GM12878 (cell line): ENCODE results near the gene CGAS. TPM values are rescaled to one million over a fixed set of nuclear protein-coding genes. Genes with fewer than 3 reads are reported as not detected.

Experiments used
- ATAC-seq: fragments of 200-7000 bp; cut with Tn5 transposase; 3 replicates; pipeline ENCODE4 v1.9.1; 2020; ENCODE audit warnings: mild to moderate bottlenecking, moderate library complexity
- BruUV-seq: library from RNA; stranded (reverse); fragments of 400-500 nt; replicated peaks from 2 replicates; lab custom pipeline; 2021; lab: Mats Ljungman, UMichigan
- CTCF ChIA-PET: fragments of 300-600 bp; sonication (Branson Sonifier 250); formaldehyde crosslinking; extraction: SDS; loops from one replicate; lab custom pipeline; 2021; ENCODE audit warnings: inconsistent platforms; lab: Yijun Ruan, JAX
- POLR2A ChIA-PET: fragments of 350-600 bp; formaldehyde crosslinking; extraction: SDS; loops from one replicate; lab custom pipeline; 2021; ENCODE audit warnings: inconsistent platforms; lab: Charles Lee
- RAD21 ChIA-PET: fragments of 300-600 bp; sonication (Branson Sonifier 250); formaldehyde crosslinking; loops from one replicate; lab custom pipeline; 2023; ENCODE audit warnings: antibody characterized with exemption; ENCODE audit not compliant: unreplicated experiment; lab: Charles Lee
- SMC1A ChIA-PET: fragments of 300-600 bp; sonication (Branson Sonifier 250); formaldehyde crosslinking; loops from one replicate; lab custom pipeline; 2023; ENCODE audit not compliant: unreplicated experiment, uncharacterized antibody; lab: Charles Lee
- DNase-seq: peaks from one replicate; pipeline ENCODE4 v3.0.0-alpha.2; 2011; ENCODE audit warnings: low read depth, low spot score
- FAIRE-seq: peaks from 3 replicates; lab custom pipeline; 2011; peaks lifted over from hg19 to GRCh38; lab: Jason Lieb, UNC
- H2AFZ ChIP-seq: 2 replicates; pipeline ENCODE4 v1.6.0; 2011; ENCODE audit warnings: low read depth, low read length, control low read depth; ENCODE audit not compliant: control insufficient read depth
- H3K27ac ChIP-seq: 2 replicates; pipeline ENCODE4 v1.5.1; 2011; ENCODE audit warnings: control low read depth; ENCODE audit not compliant: control insufficient read depth, insufficient read depth
- H3K27me3 ChIP-seq, 2 experiments: replicated peaks in 1 of 2; 2 replicates each; pipeline versions ENCODE4 v1.6.0 to v1.6.1; 2011; ENCODE audit warnings: low read length in 1 of 2; ENCODE audit not compliant: control insufficient read depth in 2 of 2, insufficient read depth in 2 of 2
- H3K36me3 ChIP-seq, 2 experiments: 2 replicates each; pipeline ENCODE4 v1.5.1; 2011; ENCODE audit warnings: low read length in 1 of 2; ENCODE audit not compliant: control insufficient read depth in 2 of 2, insufficient read depth in 2 of 2
- H3K4me1 ChIP-seq: 2 replicates; pipeline ENCODE4 v1.6.1; 2011; ENCODE audit warnings: mild to moderate bottlenecking, low read length, moderate library complexity, mixed read lengths; ENCODE audit not compliant: control insufficient read depth, insufficient read depth
- H3K4me2 ChIP-seq: 2 replicates; pipeline ENCODE4 v1.6.0; 2011; ENCODE audit warnings: control low read depth; ENCODE audit not compliant: control insufficient read depth, insufficient read depth
- H3K4me3 ChIP-seq: fragments of 200-600 bp; sonication (generic); 2 replicates; pipeline ENCODE4 v1.5.1; 2016
- H3K79me2 ChIP-seq: 2 replicates; pipeline ENCODE4 v1.6.0; 2011; ENCODE audit warnings: low read length; ENCODE audit not compliant: control insufficient read depth, insufficient read depth
- H3K9ac ChIP-seq: 2 replicates; pipeline ENCODE4 v1.8.0; 2011; ENCODE audit warnings: low read length, control low read depth, mixed read lengths; ENCODE audit not compliant: control insufficient read depth, insufficient read depth
- H3K9me3 ChIP-seq: replicated peaks from 3 replicates; pipeline ENCODE4 v1.5.1; 2011; ENCODE audit warnings: mild to moderate bottlenecking, low read length; ENCODE audit not compliant: control insufficient read depth, insufficient read depth
- H4K20me1 ChIP-seq: 2 replicates; pipeline ENCODE4 v1.6.0; 2011; ENCODE audit not compliant: control insufficient read depth, insufficient read depth
- CBFB ChIP-seq: IDR thresholded peaks from 2 replicates; pipeline ENCODE4 v1.6.1; 2016; ENCODE audit warnings: antibody characterized with exemption, low read depth
- EP300 ChIP-seq, 2 experiments: fragments of 150-350 bp in 1 of 2; IDR thresholded peaks; 2 replicates each; pipeline ENCODE4 v1.6.1; 2011 to 2012; ENCODE audit warnings: low read depth in 2 of 2, low read length in 2 of 2, borderline replicate concordance in 1 of 2, improper control_type of control experiment in 1 of 2, inconsistent platforms in 1 of 2; ENCODE audit not compliant: control insufficient read depth in 1 of 2
- ESRRA ChIP-seq: IDR thresholded peaks from 2 replicates; pipeline ENCODE4 v1.6.1; 2012; ENCODE audit warnings: mild to moderate bottlenecking, low read length, improper control_type of control experiment
- FOS ChIP-seq: IDR thresholded peaks from 3 replicates; pipeline ENCODE4 v1.6.1; 2011; ENCODE audit warnings: borderline replicate concordance; ENCODE audit not compliant: insufficient read length; ENCODE audit errors: extremely low read depth
- JUNB ChIP-seq: IDR thresholded peaks from 2 replicates; pipeline ENCODE4 v1.6.1; 2016; ENCODE audit warnings: antibody characterized with exemption, mild to moderate bottlenecking
- KAT2A ChIP-seq: conservative IDR thresholded peaks from 2 replicates; pipeline ENCODE4 v1.6.1; 2011; ENCODE audit warnings: low read depth, low read length; ENCODE audit not compliant: control insufficient read depth
- NFYB ChIP-seq: IDR thresholded peaks from 2 replicates; pipeline ENCODE4 v1.6.1; 2011; ENCODE audit warnings: low read depth, mild to moderate bottlenecking, low read length, improper control_type of control experiment, moderate library complexity; ENCODE audit not compliant: insufficient read depth
- NRF1 ChIP-seq: conservative IDR thresholded peaks from 2 replicates; pipeline ENCODE4 v1.6.1; 2011; ENCODE audit warnings: mild to moderate bottlenecking, low read depth, low read length, improper control_type of control experiment
- RB1 ChIP-seq: fragments of 450-650 bp; formaldehyde crosslinking; IDR thresholded peaks from 2 replicates; pipeline ENCODE4 v1.6.1; 2017; ENCODE audit warnings: mild to moderate bottlenecking, borderline replicate concordance
- RCOR1 ChIP-seq: conservative IDR thresholded peaks from 2 replicates; pipeline ENCODE4 v1.6.1; 2012; ENCODE audit warnings: low read depth, low read length, improper control_type of control experiment
- SREBF1 ChIP-seq: IDR thresholded peaks from 2 replicates; pipeline ENCODE4 v1.6.1; 2012; ENCODE audit warnings: mild to moderate bottlenecking, low read length
- STAT1 ChIP-seq: fragments of 450-650 bp; conservative IDR thresholded peaks from 2 replicates; pipeline ENCODE4 v1.6.1; 2014; ENCODE audit warnings: antibody characterized with exemption, mild to moderate bottlenecking
- ZNF24 ChIP-seq: fragments of 450-650 bp; IDR thresholded peaks from 2 replicates; pipeline ENCODE4 v1.6.1; 2017; ENCODE audit warnings: antibody characterized with exemption, mild to moderate bottlenecking
- WGBS: methylation state at CpG from one replicate; pipeline ENCODE4 v1.1.6; 2016; ENCODE audit warnings: low lambda C conversion rate; ENCODE audit not compliant: insufficient replicate concordance, insufficient coverage; ENCODE audit errors: missing lambda C conversion rate; 5-methylcytosine and 5-hydroxymethylcytosine counted together
- in situ Hi-C: fragments of 300-500 bp; cut with MboI; formaldehyde crosslinking; loops from 9 replicates; pipeline ENCODE4 v1.14.3; 2018; ENCODE audit warnings: mixed read lengths
- intact Hi-C: fragments of 100-400 bp; cut with micrococcal nuclease; formaldehyde crosslinking; loops from one replicate; pipeline ENCODE4 v1.14.2; 2022; ENCODE audit not compliant: unreplicated experiment
- polyA plus RNA-seq, 11 experiments: library from polyadenylated mRNA; depleted of rRNA in 4 of 11; unstranded in 6 of 11; stranded (reverse) in 5 of 11; fragments of >200 nt; fragmentation: Nextera tagmentation in 4 of 11; fragmentation: Illumina TruSeq in 1 of 11; extraction: Ambion mirVana in 4 of 11; extraction: Trizol in 1 of 11; gene quantifications; 1 replicate in 1 of 11; 2 replicates in 10 of 11; pipeline versions ENCODE4 v1.2.1 to v1.2.3, GENCODE V29; 2011 to 2016; ENCODE audit warnings: inconsistent platforms in 2 of 11, missing spikeins in 2 of 11, low read depth in 1 of 11
- total RNA-seq, 4 experiments: library from RNA; depleted of rRNA in 3 of 4; stranded (reverse); fragments of >200 nt in 3 of 4; fragmentation: Illumina TruSeq in 1 of 4; extraction: Trizol in 1 of 4; gene quantifications; 2 replicates each; pipeline versions ENCODE4 v1.2.1 to v1.2.3, GENCODE V29; 2013 to 2021
- TF ChIP-seq, protein P1 (sequence below): IDR thresholded peaks from 2 replicates; pipeline ENCODE4 v1.6.1; 2012; ENCODE audit warnings: low read depth, low read length, improper control_type of control experiment
- TF ChIP-seq, protein P2 (sequence below): fragments of 450-650 bp; IDR thresholded peaks from 2 replicates; pipeline ENCODE4 v1.6.1; 2017; ENCODE audit warnings: mild to moderate bottlenecking, moderate library complexity

The CGAS gene
- total and polyA plus RNA-seq, 10 of the 15 experiments (the other 5 are each of a cell fraction or from before 2014, with no cell fraction given), result 4.7 to 30.2 (median 22.1) TPM

DNA sequence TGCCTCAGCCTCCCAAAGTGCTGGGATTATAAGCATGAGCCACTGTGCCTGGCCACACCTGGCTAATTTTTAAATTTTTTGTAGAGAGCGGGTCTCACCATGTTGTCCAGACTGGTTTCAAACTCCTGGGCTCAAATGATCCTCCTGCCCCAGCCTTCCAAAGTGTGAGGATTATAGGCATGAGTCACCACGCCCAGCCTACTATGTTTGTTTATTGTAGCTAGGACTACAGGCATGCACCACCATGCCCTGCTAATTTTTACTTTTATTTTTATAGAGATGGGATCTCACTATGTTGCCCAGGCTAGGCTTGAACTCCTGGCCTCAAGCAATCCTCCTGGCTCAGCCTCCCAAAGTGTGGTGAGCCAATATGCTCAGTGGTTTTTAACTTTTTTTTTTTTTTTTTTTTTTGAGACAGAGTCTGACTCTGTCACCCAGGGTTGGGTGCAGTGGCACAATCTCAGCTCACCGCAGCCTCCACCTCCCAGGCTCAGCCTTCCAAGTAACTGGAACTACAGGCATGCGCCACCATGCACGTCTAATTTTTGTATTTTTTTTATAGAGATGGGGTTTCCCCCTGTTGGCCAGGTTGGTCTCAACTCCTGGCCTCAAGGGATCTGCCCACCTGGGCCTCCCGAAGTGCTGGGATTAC lies 69.5 kb downstream of the CGAS start:
- intact Hi-C loops, result no loop called here
- no peak overlapping the region for H3K27ac ChIP-seq
- DNase-seq (no peak), FAIRE-seq (no peak)
- SMC1A ChIA-PET, result no interaction called here
- TF ChIP-seq NFYB (no peak), JUNB (no peak), NRF1 (no peak), RB1 (no peak), FOS (no peak), ZNF24 (no peak), EP300 (IDR thresholded peaks at IDR 0.05; ENCODE audit: borderline replicate concordance in 1 of 2, control insufficient read depth in 1 of 2, low read depth in 2 of 2, low read length in 2 of 2) (no peak), CBFB (no peak), KAT2A (no peak), ESRRA (no peak), STAT1 (no peak), RCOR1 (no peak), SREBF1 (no peak)
- TF ChIP-seq, protein P1, sequence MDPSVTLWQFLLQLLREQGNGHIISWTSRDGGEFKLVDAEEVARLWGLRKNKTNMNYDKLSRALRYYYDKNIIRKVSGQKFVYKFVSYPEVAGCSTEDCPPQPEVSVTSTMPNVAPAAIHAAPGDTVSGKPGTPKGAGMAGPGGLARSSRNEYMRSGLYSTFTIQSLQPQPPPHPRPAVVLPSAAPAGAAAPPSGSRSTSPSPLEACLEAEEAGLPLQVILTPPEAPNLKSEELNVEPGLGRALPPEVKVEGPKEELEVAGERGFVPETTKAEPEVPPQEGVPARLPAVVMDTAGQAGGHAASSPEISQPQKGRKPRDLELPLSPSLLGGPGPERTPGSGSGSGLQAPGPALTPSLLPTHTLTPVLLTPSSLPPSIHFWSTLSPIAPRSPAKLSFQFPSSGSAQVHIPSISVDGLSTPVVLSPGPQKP, result no peak
- TF ChIP-seq, protein P2, sequence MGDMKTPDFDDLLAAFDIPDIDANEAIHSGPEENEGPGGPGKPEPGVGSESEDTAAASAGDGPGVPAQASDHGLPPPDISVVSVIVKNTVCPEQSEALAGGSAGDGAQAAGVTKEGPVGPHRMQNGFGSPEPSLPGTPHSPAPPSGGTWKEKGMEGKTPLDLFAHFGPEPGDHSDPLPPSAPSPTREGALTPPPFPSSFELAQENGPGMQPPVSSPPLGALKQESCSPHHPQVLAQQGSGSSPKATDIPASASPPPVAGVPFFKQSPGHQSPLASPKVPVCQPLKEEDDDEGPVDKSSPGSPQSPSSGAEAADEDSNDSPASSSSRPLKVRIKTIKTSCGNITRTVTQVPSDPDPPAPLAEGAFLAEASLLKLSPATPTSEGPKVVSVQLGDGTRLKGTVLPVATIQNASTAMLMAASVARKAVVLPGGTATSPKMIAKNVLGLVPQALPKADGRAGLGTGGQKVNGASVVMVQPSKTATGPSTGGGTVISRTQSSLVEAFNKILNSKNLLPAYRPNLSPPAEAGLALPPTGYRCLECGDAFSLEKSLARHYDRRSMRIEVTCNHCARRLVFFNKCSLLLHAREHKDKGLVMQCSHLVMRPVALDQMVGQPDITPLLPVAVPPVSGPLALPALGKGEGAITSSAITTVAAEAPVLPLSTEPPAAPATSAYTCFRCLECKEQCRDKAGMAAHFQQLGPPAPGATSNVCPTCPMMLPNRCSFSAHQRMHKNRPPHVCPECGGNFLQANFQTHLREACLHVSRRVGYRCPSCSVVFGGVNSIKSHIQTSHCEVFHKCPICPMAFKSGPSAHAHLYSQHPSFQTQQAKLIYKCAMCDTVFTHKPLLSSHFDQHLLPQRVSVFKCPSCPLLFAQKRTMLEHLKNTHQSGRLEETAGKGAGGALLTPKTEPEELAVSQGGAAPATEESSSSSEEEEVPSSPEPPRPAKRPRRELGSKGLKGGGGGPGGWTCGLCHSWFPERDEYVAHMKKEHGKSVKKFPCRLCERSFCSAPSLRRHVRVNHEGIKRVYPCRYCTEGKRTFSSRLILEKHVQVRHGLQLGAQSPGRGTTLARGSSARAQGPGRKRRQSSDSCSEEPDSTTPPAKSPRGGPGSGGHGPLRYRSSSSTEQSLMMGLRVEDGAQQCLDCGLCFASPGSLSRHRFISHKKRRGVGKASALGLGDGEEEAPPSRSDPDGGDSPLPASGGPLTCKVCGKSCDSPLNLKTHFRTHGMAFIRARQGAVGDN, result no peak
- TF ChIP-seq, all 136 proteins: peak for 0
- WGBS, result 45% methylated on average over 6 of the region's 6 CpGs
- CTCF ChIA-PET, result no interaction called here
- H3K36me3 ChIP-seq, result no peaks in the 10 kb centered on the region
- no peaks in the 10 kb centered on the region for H3K79me2 ChIP-seq
- no peak overlapping the region for H2AFZ ChIP-seq
- POLR2A ChIA-PET, result no interaction called here
- H3K4me3 ChIP-seq, result no peak overlapping the region
- RAD21 ChIA-PET, result no interaction called here
- ATAC-seq, result no peak
- no TSS peak for BruUV-seq
- no peaks in the 10 kb centered on the region for H3K9me3 ChIP-seq
- in situ Hi-C loops, result no loop called here
- H3K9ac ChIP-seq, result no peak overlapping the region
- H3K27me3 ChIP-seq, result no peaks in the 10 kb centered on the region
- H4K20me1 ChIP-seq, result no peaks in the 10 kb centered on the region
- no peak overlapping the region for H3K4me2 ChIP-seq
- H3K4me1 ChIP-seq, result no peaks in the 10 kb centered on the region
